ENCODE results near the gene PDP2.

PDP2 gene

GRCh38 chr16:66900721-66901441, 20.6 kb downstream of the PDP2 start:
- TF ChIP-seq, protein P1, sequence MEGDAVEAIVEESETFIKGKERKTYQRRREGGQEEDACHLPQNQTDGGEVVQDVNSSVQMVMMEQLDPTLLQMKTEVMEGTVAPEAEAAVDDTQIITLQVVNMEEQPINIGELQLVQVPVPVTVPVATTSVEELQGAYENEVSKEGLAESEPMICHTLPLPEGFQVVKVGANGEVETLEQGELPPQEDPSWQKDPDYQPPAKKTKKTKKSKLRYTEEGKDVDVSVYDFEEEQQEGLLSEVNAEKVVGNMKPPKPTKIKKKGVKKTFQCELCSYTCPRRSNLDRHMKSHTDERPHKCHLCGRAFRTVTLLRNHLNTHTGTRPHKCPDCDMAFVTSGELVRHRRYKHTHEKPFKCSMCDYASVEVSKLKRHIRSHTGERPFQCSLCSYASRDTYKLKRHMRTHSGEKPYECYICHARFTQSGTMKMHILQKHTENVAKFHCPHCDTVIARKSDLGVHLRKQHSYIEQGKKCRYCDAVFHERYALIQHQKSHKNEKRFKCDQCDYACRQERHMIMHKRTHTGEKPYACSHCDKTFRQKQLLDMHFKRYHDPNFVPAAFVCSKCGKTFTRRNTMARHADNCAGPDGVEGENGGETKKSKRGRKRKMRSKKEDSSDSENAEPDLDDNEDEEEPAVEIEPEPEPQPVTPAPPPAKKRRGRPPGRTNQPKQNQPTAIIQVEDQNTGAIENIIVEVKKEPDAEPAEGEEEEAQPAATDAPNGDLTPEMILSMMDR (conservative IDR thresholded peaks at IDR 0.05) = no peak
- H3K27ac ChIP-seq = no peak overlapping the region

DNA sequence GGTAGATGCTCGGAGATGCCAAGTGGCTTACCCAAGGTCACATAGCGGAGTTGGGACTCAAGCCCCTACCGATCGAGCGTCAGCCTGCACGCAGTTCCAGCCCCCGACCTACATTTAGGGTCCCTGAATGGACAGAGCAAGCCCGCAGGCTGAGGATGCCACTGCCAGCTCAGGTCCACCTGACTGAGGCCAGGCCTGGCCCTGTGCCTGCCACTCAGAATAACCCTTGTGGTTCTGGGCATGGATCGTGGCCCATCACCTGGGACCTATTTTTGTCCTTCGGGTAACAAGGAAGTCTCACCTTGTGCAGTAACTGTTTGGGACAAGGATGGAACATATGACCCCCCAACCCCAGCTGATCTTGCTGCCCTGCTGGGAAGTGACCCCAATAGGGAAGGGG, 21.3 kb downstream of the PDP2 start:
- TF ChIP-seq, protein P1 (conservative IDR thresholded peaks at IDR 0.05) = no peak
- no peak overlapping the region for H3K27ac ChIP-seq

DNA sequence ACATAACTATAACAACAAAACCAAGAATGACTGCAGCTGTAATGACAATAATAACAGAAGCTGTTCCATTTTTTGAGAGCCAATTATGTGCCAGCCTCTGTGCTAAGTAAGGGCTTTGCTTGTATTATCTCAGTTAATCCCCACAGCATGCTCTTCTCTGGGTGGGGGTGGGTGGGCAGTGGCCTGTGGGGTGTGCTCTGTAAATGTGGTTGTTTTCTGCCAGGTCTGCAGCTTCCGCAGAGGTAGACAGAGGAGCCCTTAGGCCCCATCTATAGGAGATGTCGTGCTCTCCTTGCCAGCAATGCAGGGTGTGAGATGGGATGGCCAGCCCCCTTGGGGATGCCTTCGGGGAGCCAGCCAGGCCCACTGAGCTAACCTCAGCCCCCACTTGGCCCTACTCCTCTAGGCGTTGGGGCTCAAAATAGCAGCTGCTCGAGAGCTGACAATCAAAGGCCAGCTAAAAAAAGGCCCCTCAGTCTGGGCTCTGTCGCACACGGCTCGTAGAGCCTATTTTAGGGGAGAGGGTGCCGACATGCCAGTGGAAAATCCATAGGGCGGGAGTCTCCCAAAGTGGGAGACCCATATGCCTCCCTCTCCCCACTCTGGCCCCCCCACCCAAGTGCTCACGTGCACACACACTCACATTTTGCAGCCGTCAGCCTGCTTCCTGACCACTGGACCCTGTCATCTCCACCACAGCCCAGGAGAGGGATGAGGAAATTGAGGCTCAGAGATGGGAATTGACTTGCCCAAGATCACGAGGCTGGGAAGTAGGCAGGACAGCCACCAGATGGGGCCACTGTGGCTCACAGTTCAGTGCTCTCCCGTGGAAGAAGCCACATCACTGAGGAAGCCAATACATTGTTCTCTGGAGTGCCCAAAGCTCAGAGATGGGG, 22.6 kb downstream of the PDP2 start:
- TF ChIP-seq, protein P1 (conservative IDR thresholded peaks at IDR 0.05) = no peak
- H3K27ac ChIP-seq = no peak overlapping the region

DNA sequence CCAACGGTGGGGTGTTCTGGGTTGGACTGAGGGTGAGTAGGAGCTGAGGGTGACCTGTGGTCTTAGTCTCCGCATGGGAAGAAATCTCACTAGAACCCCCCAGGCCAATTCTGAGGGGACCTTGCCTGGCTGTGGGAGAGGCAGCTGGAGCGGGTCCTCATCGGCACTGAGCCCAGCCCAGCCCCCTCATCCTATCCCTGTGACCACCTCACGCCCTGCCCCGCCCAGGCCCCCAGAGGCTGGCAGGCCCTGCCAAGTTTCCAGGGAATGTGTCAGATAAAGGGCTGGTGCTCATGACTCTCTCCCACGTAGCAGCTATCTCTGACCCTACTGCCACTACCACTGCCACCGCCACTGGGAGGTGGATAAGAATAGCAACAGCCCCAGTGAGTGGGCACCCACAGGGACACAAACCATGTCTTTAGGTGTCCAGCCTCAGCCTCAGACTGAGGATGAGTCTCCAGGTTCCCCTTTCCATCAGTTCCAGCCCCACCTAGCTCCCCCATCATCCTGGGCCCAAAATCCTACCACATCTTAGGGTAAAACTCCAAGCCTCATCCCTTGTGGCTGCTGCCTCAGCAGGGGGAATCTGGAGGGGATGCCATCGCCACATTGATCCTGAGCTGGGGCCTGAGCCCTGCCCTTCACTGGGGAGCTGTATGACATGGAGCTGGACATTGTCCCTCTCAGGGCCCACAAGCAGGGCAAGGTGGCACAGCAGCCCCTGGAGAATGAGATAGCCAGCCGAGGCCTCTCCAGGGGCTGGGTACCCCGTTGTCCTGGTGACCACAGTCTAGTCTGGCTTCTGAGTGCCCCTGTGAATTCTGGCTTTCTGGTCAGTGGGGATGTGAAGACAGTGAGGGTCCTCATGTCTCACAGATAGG, 23.5 kb downstream of the PDP2 start:
- TF ChIP-seq, protein P1 (conservative IDR thresholded peaks at IDR 0.05) = no peak
- no peak overlapping the region for H3K27ac ChIP-seq

- H3K27ac ChIP-seq = no peak overlapping the region
- TF ChIP-seq, protein P1 (conservative IDR thresholded peaks at IDR 0.05) = no peak
Observed at GRCh38 chr16:66904428-66904845, 24.1 kb downstream of the PDP2 start.

DNA sequence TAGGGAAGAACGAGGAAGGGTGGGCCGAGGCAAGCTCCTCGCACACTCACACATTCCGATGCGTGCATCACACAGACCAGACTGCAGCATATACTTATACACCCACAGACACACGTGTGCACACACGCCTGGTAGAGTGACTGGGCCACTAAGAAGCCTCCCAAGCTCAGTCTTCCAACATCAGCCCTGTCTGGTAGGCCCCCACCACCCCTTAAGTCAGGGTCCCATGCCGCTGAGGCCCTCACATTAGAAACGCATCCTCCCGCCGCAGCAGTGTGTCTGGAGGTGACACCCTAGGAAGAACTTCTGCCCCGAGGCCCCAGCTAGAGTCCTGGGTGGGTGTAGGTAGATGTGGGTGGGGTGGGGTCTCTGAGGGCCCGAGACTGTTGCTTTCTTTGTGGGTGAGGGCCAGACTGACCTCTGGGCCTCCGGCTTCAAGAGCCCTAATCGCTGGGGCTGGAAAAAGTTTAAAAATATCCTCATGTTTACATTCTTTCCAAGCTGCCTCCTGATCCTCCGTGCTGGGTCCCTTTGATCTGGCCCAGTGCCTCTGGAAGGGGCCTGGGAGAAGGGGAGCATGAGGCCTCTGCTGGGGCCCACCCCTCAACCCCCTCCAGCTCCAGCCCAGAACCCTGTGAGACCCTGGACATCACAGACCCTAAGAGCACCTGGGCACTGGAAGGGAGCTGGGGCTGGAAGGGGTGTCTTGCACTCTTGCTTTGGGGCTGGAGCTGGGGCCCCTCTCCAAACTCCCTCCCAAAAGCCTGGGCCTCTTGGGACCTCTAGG, 24.7 kb downstream of the PDP2 start:
- TF ChIP-seq, protein P1 (conservative IDR thresholded peaks at IDR 0.05) = no peak
- no peak overlapping the region for H3K27ac ChIP-seq

All from VCaP (cell line).